ENCODE results near the gene E2F2.

DNA sequence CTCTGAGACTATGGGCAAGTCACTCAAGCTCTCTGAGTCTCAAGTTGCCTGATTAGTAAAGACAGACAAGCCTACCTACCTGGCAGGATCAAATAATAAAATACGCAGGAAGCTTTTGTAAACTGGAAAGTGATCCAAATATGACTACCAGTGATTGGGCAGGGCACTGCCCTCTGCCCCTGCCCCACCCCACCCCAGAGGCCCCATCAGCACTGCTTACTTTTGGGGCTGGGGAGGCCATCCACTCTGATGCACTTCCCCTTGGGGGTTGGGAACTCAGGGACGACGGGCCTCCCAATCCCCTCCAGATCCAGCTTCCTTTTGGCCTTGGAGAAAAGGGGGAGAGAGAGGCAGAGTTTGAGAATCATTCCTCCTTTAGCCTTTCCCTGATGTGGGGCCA lies 6.9 kb downstream of the E2F2 start:
- TF ChIP-seq POLR2AphosphoS5 (IDR thresholded peaks at IDR 0.05; ENCODE audit: low read depth, low read length) = no peak
- no peak for TF ChIP-seq TAF1 (IDR thresholded peaks at IDR 0.05; ENCODE audit: borderline replicate concordance, insufficient read depth, low read length)
- TF ChIP-seq SIN3A (IDR thresholded peaks at IDR 0.05; ENCODE audit: borderline replicate concordance, insufficient read depth, low read length) = no peak
